Astrocyte (in vitro differentiated cells and primary cell): Measurements from ENCODE around the gene ZNF776. TPM values are rescaled to one million over a fixed set of nuclear protein-coding genes. Genes with fewer than 3 reads are reported as not detected.
A peak's percentile ranks its signal among the peaks of the same experiment; 100 is the strongest.

Experiments used
- DNase-seq: peaks from one replicate; pipeline ENCODE4 v3.0.0-alpha.2; 2010; ENCODE audit warnings: low read depth
- FAIRE-seq: peaks from 2 replicates; lab custom pipeline; 2011; peaks lifted over from hg19 to GRCh38; lab: Jason Lieb, UNC
- H2AFZ ChIP-seq: 2 replicates; pipeline ENCODE4 v1.6.0; 2012; ENCODE audit warnings: low read depth, low read length, inconsistent platforms
- H3K27ac ChIP-seq: 2 replicates; pipeline ENCODE4 v1.5.1; 2011; ENCODE audit warnings: low read depth, low read length, inconsistent platforms
- H3K27me3 ChIP-seq: 2 replicates; pipeline ENCODE4 v1.6.0; 2011; ENCODE audit warnings: low read length, inconsistent platforms; ENCODE audit not compliant: insufficient read depth
- H3K36me3 ChIP-seq: 2 replicates; pipeline ENCODE4 v1.5.1; 2011; ENCODE audit warnings: low read length, inconsistent platforms; ENCODE audit not compliant: insufficient read depth
- H3K4me1 ChIP-seq: 2 replicates; pipeline ENCODE4 v1.5.1; 2011; ENCODE audit warnings: low read length, inconsistent platforms; ENCODE audit not compliant: insufficient read depth
- H3K4me2 ChIP-seq: 2 replicates; pipeline ENCODE4 v1.6.0; 2012; ENCODE audit warnings: low read length, inconsistent platforms
- H3K4me3 ChIP-seq: 2 replicates; pipeline ENCODE4 v1.5.1; 2011; ENCODE audit warnings: low read depth, mild to moderate bottlenecking, low read length, inconsistent platforms; ENCODE audit not compliant: insufficient read depth
- H3K79me2 ChIP-seq: 2 replicates; pipeline ENCODE4 v1.6.0; 2012; ENCODE audit warnings: mild to moderate bottlenecking, low read length, inconsistent platforms; ENCODE audit not compliant: insufficient read depth
- H3K9ac ChIP-seq: 2 replicates; pipeline ENCODE4 v1.6.0; 2012; ENCODE audit warnings: mild to moderate bottlenecking, low read length, inconsistent platforms
- H3K9me3 ChIP-seq: 2 replicates; pipeline ENCODE4 v1.5.1; 2012; ENCODE audit warnings: low read depth, mild to moderate bottlenecking, low read length, inconsistent platforms; ENCODE audit not compliant: insufficient read depth
- H4K20me1 ChIP-seq: 2 replicates; pipeline ENCODE4 v1.6.0; 2012; ENCODE audit warnings: low read length, inconsistent platforms; ENCODE audit not compliant: insufficient read depth
- H3K27ac Mint-ChIP-seq: one replicate; pipeline ENCODE4 v1.8.0; 2021; ENCODE audit warnings: mild to moderate bottlenecking, mixed read lengths; ENCODE audit not compliant: unreplicated experiment
- H3K27me3 Mint-ChIP-seq: one replicate; pipeline ENCODE4 v1.8.0; 2021; ENCODE audit warnings: low read depth, mixed read lengths; ENCODE audit not compliant: unreplicated experiment
- H3K36me3 Mint-ChIP-seq: one replicate; pipeline ENCODE4 v1.8.0; 2021; ENCODE audit warnings: low read depth, mixed read lengths; ENCODE audit not compliant: unreplicated experiment
- H3K4me1 Mint-ChIP-seq: one replicate; pipeline ENCODE4 v1.8.0; 2021; ENCODE audit warnings: low read depth, mixed read lengths; ENCODE audit not compliant: unreplicated experiment
- H3K4me3 Mint-ChIP-seq: one replicate; pipeline ENCODE4 v1.8.0; 2021; ENCODE audit warnings: mild to moderate bottlenecking, moderate library complexity, mixed read lengths; ENCODE audit not compliant: unreplicated experiment
- H3K9me3 Mint-ChIP-seq: one replicate; pipeline ENCODE4 v1.8.0; 2021; ENCODE audit warnings: mild to moderate bottlenecking, mixed read lengths; ENCODE audit not compliant: unreplicated experiment
- EZH2 ChIP-seq: IDR thresholded peaks from 2 replicates; pipeline ENCODE4 v1.6.1; 2012; ENCODE audit warnings: mild to moderate bottlenecking, low read length, inconsistent platforms; ENCODE audit not compliant: insufficient read depth
- total RNA-seq: library from RNA; stranded (reverse); gene quantifications from 2 replicates; pipeline ENCODE4 v1.2.1, GENCODE V29; 2021
- TF ChIP-seq, protein P1 (sequence below): IDR thresholded peaks from 2 replicates; pipeline ENCODE4 v1.5.1; 2011; ENCODE audit warnings: low read depth, mild to moderate bottlenecking, inconsistent platforms, low read length, moderate library complexity; ENCODE audit not compliant: insufficient read depth

ZNF776 gene
- total RNA-seq, 1 donor from 2014 or later = 17.4 TPM

GRCh38 chr19:57769345-57770131, 22.9 kb downstream of the ZNF776 start, which contains the start of gene ZNF586:
ZNF586 (plus strand) TSS chr19:57769676; CDS start chr19:57769843, 167 bp downstream.
- no peak for FAIRE-seq
- H3K36me3 Mint-ChIP-seq = peaks cover 21% of the 10 kb centered on the region

DNA sequence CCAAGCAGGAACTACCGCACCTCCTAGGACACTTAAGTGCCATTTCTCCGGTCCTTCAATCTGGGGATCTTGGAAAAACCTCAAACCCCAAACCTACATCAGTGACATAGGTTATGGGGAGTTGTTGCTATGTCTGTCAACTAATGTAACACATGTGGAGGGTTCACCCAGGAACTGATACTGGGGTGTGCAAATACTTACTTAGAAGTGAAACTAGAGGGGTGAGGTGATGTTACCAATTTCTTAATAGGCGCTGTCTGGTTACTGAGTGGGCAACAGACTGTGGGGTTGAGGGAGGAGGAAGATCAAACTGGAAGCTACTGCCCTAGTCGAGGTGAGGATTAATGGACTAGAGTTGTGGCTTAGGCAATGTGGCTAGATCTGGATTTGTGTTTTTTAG, 24.8 kb downstream of the ZNF776 start:
- H3K27ac ChIP-seq = no peak overlapping the region
- peaks cover 22% of the 10 kb centered on the region for H4K20me1 ChIP-seq
- no peak overlapping the region for H3K9ac ChIP-seq
- Mint-ChIP-seq H3K27me3 (no peaks in the 10 kb centered on the region), H3K4me3 (peak overlapping the region; percentile 62), H3K27ac (no peak overlapping the region), H3K4me1 (peaks cover 14% of the 10 kb centered on the region), H3K36me3 (peaks cover 23% of the 10 kb centered on the region), H3K9me3 (peaks cover 2% of the 10 kb centered on the region)
- peaks cover 9% of the 10 kb centered on the region for H3K9me3 ChIP-seq
- no peak for TF ChIP-seq EZH2
- TF ChIP-seq, protein P1, sequence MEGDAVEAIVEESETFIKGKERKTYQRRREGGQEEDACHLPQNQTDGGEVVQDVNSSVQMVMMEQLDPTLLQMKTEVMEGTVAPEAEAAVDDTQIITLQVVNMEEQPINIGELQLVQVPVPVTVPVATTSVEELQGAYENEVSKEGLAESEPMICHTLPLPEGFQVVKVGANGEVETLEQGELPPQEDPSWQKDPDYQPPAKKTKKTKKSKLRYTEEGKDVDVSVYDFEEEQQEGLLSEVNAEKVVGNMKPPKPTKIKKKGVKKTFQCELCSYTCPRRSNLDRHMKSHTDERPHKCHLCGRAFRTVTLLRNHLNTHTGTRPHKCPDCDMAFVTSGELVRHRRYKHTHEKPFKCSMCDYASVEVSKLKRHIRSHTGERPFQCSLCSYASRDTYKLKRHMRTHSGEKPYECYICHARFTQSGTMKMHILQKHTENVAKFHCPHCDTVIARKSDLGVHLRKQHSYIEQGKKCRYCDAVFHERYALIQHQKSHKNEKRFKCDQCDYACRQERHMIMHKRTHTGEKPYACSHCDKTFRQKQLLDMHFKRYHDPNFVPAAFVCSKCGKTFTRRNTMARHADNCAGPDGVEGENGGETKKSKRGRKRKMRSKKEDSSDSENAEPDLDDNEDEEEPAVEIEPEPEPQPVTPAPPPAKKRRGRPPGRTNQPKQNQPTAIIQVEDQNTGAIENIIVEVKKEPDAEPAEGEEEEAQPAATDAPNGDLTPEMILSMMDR = no peak
- no peak overlapping the region for H3K4me3 ChIP-seq
- no peak overlapping the region for H3K4me2 ChIP-seq
- no peak overlapping the region for H2AFZ ChIP-seq
- FAIRE-seq (no peak), DNase-seq (no peak)
- peaks cover 61% of the 10 kb centered on the region for H3K79me2 ChIP-seq
- H3K27me3 ChIP-seq = no peaks in the 10 kb centered on the region
- no peaks in the 10 kb centered on the region for H3K4me1 ChIP-seq
- peaks cover 6% of the 10 kb centered on the region for H3K36me3 ChIP-seq

More at GRCh38 chr19:57769345-57770131, 22.9 kb downstream of the ZNF776 start, which contains the start of gene ZNF586:
- H3K36me3 ChIP-seq = peaks cover 6% of the 10 kb centered on the region
- Mint-ChIP-seq H3K9me3 (peaks cover 2% of the 10 kb centered on the region), H3K4me3 (peak within 1 kb of the TSS; percentile 90), H3K27ac (peak within 1 kb of the TSS; percentile 83), H3K27me3 (no peaks in the 10 kb centered on the region), H3K4me1 (peaks cover 14% of the 10 kb centered on the region)
- H3K79me2 ChIP-seq = peaks cover 43% of the 10 kb centered on the region
- no peaks in the 10 kb centered on the region for H3K4me1 ChIP-seq
- H4K20me1 ChIP-seq = peaks cover 15% of the 10 kb centered on the region
- H3K9ac ChIP-seq = peak within 1 kb of the TSS; percentile 80
- DNase-seq = peak; percentile 91
- H3K9me3 ChIP-seq = peaks cover 3% of the 10 kb centered on the region
- H3K27ac ChIP-seq = peak within 1 kb of the TSS; percentile 63
- peak within 1 kb of the TSS; percentile 79 for H3K4me2 ChIP-seq
- H3K27me3 ChIP-seq = no peaks in the 10 kb centered on the region
- TF ChIP-seq EZH2 = no peak
- peak within 1 kb of the TSS; percentile 83 for H2AFZ ChIP-seq
- peak within 1 kb of the TSS; percentile 85 for H3K4me3 ChIP-seq

- Mint-ChIP-seq H3K36me3 (peaks cover 32% of the 10 kb centered on the region), H3K9me3 (peaks cover 5% of the 10 kb centered on the region), H3K4me1 (peaks cover 14% of the 10 kb centered on the region), H3K27ac (peak overlapping the region; percentile 58), H3K27me3 (no peaks in the 10 kb centered on the region), H3K4me3 (no peak overlapping the region)
- Histone ChIP-seq H3K4me2 (no peak overlapping the region), H3K4me3 (no peak overlapping the region), H3K79me2 (peaks cover 77% of the 10 kb centered on the region), H2AFZ (no peak overlapping the region), H4K20me1 (peaks cover 25% of the 10 kb centered on the region), H3K9ac (no peak overlapping the region), H3K4me1 (no peaks in the 10 kb centered on the region), H3K27ac (no peak overlapping the region), H3K36me3 (peaks cover 17% of the 10 kb centered on the region), H3K27me3 (no peaks in the 10 kb centered on the region), H3K9me3 (peaks cover 25% of the 10 kb centered on the region)
- TF ChIP-seq, protein P1 = no peak
- no peak for TF ChIP-seq EZH2
- no peak for FAIRE-seq
- no peak for DNase-seq
These were observed 26.9 kb downstream of the ZNF776 start for GRCh38 chr19:57773488-57773887.
